Fibroblast of skin of right quadriceps (primary cell): ENCODE measurements around the gene TSHB.
"Not testable (repeated sequence)": the region's sequence is repeated elsewhere in the genome, so short reads cannot be mapped to it uniquely, and the experiment has no call there.

Experiments used
- DNase-seq: peaks from one replicate; pipeline ENCODE4 v3.0.0-alpha.2; 2013

TSHB gene

DNA sequence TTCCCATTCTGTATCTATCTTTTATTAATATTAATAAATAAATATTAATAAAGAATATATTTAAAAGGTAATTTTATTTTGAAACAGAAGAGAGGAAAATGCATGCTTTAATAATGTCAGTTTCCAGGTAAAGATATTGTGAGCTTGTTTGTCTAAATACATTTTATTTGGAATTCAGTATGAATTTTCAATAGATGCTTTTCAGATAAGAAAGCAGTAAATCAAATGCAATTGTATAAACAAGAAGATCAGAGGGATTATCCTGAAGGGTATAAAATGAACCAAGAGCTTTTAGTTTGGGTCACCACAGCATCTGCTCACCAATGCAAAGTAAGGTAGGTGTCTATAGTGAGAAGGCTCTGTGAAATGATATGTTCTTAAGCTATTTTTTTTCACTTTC lies at the start of gene TSHB:
Gene TSHB (plus strand): TSS at position 301 of the 400 bp plus-strand sequence. CDS start 3,537 bp downstream, outside the sequence.
- DNase-seq, result no peak

DNA sequence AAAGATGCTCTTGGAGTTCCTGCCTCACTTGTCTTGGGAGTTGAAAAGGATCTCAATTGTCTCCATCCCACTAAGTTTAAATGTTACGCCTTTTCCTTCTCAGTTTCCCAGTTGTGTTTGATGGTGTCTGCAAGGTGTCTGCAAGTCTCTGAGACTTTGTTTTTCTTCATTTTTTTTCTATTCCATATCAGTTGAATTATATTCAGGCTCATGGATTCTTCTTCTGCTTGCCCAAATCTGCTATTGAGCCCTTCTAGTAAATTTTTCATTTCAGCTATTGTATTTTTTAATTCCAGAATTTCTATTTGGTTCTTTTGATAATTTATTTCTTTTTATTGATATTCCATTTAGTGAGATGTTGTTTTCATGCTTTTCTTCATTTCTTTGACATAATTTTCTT lies 47.4 kb upstream of the TSHB start:
- no peak for DNase-seq

DNA sequence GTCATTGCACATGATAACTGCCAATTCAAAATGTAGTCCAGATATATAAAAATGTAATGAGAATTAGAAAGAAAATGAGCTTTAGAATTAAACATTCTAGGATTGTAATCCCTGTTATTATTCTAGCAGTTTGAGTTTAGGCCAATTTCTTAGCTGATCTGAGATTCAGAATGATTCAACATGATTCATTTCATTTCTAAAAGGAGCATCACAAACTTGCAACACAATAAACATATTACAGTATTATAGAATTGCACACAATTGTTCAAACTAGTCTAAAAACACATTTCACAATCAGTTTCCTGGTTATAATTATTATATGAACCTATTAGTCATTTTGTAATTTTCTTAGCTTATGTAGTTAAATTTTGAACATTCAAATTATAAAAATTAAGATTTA lies 43.3 kb upstream of the TSHB start:
- no peak for DNase-seq

DNA sequence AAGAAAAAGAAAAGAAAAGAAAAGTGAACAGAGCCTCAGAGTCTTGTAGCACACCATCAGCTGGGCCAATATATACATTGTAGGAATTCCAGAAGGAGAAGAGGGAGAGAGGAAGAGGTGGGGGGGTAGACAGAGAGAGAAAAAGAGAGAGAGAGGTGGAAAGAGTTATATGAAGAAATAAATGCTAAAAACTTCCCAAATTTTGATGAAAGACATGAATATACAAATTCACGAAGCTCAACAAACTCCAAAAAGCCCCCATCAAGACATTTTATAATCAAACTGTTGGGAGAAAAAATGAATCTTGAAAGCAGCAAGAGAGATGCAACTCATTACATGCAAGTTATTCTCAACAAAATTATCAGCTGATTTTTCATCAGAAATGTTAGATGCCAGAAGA lies 41.5 kb upstream of the TSHB start:
- DNase-seq, result no peak

DNA sequence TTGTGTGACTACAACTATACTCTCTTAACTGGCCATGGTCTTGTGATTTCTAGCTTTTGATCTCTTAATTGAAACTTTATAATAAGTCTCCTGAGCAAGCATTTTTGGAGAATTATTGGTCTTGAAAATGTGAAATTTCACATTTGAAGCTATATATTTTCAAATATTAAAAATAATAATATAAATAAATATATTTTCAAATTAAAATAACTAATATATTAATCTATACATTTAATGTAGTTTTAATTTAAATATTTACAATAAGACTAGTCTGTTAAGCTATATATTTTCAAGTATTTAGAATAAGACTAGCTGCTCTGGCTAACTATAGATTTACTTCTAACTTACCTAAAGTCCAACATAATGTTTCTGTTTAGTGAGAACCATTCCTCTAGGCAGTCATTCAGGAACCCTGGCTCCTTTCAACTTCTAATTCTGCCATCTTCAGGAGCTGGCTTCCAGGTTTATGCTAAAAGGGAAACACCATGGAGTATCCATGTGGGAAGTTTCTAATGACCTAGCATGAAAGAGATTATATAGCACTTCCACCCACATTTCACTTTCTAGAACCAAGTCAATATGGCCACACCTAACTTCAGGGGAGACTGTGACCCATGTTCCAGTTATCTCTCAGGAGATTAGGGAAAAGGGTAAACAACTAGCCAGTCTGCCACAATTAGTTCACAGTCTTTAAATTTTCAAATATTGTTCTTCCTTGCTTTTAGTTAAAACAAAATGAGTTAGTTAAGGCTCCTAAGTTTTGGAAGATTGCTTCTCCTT lies 31.9 kb upstream of the TSHB start:
- no peak for DNase-seq

DNA sequence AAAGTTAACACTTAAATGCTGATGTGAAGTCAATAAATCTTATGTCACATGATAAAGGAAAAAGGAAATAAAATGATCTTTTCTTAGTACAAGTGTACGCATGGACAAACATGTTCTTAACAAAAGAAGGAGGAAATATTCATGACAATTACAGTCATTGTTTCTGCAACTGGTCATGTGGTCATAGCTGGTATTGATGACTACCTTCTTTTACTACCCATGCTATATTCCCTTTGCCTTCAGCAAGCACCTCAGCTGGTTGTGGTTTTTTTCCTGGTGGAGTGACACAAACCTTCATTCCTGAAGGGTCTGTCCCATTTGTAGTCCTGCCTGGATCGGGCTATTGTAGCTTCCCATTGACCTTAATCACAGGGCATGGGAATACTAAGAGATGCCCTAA lies 23.4 kb upstream of the TSHB start:
- no peak for DNase-seq

DNA sequence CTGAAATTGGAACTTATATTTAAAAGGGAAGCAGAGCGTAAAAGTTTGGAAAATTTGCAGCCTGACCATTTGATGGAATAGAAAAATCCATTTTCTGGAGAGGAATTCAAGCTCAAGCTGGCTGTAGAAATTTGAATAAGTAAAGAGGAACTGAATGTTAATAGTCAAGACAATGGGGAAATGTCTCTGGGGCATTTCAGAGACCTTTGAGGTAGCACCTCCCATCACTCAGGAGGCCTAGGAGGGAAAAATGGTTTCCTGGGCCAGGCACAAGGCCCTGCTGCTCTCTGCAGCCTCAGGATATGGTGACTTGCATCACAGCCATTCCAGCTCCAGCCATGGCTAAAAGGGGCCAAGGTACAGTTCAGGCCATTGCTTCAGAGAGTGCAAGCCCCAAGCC lies 17.6 kb upstream of the TSHB start:
- DNase-seq, result no peak

DNA sequence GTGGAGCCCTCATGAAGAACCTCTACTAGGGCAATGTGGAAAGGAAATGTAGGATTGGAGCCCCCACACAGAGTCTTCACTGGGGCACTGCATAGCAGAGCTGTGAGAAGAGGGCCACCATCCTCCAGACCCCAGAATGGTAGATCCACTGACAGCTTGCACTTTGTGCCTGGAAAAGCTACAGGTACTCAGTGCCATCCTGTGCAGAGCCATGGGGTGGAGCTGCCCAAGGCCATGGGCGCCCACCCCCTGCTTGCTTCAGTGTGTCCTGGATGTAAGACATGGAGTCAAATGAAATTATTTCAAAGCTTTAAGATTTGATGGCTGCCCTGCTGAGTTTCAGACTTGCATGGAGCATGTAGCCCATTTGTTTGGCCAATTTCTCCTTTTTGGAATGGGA lies 17.2 kb upstream of the TSHB start:
- no peak for DNase-seq

DNA sequence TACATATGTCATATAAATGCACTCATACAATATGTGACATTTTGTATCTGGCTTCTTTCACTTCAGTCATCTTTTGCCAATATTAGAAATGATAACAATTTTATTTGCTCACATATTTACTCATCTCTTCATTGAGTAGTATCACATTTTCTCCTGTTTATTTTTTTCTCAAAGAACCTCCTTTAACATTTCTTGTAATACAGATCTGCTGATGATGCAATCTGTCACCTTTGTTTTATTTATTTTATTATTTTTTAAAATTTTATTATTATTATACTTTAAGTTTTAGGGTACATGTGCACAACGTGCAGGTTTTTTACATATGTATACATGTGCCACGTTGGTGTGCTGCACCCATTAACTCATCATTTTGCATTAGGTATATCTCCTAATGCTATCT lies 15.8 kb upstream of the TSHB start:
- DNase-seq, result no peak

DNA sequence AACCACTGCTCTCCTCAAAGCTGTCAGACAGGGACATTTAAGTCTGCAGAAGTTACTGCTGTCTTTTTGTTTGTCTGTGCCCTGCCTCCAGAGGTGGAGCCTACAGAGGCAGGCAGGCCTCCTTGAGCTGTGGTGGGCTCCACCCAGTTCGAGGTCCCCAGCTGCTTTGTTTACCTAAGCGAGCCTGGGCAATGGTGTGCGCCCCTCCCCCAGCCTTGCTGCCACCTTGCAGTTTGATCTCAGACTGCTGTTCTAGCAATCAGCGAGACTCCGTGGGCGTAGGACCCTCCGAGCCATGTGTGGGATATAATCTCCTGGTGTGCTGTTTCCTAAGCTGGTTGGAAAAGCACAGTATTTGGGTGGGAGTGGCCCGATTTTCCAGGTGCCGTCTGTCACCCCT lies 10.1 kb upstream of the TSHB start:
- DNase-seq, result not testable (repeated sequence)

DNA sequence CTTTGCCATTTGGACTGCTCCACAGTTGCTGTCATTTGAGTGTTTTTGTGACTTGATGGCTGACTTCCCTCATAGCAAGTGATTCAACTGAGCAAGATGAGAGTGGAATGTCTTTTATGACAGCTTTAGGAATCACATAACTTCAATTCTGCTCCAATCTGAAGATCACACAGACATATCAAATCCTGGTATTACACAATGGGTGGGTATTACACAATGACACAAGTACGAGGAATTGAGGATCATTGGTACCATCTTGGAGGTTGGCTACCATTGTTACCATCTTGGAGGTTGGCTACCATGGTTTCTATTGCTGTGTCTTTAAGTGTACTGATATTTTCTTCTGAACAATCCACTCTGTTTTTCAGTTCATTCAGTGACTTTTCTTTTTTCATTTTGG lies 8.5 kb upstream of the TSHB start:
- DNase-seq, result no peak

DNA sequence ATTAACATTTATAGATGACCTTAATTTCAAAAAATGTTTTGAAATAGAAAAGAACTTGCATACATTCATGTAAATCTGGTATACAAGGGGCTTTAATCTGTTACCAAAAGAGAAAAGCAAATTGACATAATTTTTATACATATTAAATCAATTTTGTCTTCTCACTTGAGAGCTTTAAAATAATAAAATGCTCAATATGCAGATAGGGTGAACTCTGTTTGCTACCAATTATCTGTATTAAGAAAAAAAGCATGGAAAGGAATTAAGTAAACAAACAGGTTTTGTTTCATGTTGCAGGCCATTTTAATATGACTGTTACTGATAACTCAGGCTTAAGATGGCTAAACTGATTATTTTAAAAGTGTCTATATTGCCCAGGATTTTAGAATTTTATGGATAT lies 6.0 kb upstream of the TSHB start:
- no peak for DNase-seq

DNA sequence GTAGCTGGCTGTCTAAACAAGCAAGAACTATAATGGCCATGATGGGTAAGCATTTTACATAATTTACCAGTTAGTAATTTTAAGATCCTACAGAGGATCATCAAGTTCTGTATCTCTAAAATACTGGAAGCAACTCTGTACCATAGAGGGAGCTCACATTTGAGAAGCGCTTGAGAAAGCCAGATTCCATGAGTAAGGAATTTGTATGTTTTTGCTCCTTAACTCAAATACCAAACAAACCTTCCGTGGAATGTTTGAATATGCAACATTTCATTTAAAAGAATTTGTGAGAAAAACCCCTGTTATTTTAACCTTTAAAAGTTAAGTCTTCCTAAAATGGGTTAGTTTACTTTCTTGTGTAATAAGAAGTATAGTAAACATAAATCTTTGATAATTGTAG lies 2.0 kb downstream of the TSHB start:
- no peak for DNase-seq

DNA sequence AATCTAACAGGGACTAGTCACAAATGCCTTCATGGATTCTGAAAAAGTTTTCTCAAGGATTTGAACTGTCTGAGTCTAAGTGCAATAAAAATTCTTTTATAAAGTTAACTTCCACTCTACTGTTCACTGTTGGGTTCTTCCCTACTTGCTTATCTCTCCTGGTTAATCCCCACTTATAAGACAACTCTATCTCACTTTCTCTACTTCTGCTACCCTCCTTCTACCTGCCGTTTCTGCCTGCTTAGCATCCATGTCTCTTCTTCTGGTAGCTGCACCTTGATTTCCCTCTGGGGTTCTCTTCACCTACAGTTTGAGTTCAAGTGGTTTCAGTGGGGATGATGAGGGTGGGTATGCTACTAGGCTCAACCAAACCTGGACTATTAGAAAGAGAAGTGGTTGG lies 6.0 kb downstream of the TSHB start:
- DNase-seq, result no peak

DNA sequence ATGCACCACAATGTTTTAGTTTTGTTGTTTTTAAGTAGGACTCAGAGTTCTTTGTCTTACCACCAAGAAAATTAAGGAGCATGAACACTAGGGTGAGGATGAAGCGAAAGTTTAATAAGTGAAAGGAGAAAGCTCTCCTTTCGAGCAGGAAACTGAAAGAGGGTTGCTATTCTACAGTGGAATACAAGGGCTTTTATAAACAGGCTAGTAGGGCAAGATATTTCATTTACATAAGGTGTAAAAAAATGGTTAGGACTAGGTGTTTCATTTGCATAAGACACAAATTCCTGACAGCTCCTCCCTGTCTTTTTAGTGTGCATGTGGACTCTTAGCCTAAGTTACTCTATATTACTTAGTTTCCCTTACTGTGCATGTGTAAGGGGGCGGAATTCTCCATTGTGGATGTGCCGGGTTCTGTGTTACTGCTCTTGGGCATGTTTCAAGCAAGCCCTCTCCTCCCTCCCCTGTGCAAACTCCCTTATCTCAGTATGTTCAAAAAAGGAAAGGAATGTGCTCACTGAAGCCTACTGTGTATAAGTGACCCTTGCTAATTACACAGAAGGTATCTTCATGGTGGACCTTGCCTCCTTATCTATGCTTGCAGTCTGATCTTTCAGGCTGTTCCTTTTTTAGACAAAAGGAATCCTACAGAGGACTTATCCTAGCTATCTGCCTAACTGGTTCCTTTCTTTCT lies 7.3 kb downstream of the TSHB start:
- DNase-seq, result no peak

DNA sequence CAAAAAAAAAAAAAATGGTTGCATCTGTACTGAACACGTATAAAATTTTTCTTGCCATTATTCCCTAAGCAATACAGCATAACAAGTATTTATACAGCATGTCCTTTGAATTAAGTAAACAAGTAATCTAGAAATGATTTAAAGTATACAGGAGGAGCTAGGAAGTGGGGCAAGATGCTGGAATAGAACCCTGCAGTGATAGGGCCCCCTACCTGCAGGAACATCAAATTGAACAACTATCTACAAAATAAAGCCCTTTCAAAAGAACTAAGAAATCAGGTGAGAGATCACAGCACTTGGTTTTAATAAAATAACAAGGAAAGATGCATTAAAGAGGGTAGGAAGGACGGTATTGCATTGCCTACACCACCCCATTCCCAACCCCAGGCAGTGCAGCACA lies 10.9 kb downstream of the TSHB start:
- no peak for DNase-seq

DNA sequence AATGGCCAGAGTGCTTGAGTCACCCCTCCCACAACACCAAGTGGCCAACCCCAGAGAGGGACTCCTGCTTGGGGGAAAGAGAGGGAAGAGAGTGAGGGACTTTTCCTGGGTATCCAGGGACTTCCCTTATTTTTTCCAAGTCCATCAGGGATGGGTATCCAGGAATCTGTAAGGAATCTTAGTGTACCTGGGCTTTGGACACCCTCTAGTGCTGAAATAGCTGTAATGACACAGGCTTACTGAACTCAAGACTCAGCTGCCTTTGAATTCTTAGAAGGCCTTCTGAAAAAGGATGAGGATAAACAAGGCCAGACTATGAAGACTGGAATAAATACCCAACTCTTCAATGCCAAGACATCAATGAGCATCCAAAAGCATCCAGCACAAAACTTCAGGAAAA lies 12.0 kb downstream of the TSHB start:
- DNase-seq, result peak; percentile 6

DNA sequence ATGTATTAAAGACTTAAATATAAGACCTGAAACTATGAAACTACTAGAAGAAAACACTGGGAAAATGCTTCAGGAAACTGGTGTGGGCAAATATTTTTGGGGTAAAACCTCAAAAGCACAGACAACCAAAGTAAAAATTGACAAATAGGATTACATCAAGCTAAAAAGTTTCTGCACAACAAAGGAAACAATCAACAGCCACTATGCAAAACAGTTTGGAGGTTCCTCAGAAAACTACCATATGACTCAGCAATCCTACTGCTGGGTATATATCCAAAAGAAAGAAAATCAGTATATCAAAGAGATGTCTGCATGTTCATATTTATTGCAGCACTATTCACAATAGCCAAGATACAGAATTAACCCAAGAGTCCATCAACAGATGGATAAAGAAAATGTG lies 17.1 kb downstream of the TSHB start:
- DNase-seq, result no peak

DNA sequence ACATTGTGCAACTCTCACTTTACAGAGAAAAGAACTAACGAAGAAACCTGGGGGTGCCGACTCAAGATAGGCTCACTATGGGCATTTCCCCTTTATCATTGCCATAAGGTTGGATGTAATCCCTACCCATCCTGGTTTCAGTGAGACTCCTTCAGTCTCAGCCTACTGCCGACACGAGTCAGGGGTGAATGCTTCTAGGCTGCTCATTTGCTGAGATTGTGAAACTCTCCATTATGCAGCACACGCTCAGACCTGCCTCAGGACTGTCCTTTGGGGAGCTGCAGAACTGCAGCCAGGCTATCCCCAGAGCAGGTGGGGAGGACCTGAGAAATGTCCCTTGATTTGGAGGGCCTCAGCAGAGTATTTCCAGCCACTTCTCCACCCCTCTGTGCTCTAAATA lies 22.2 kb downstream of the TSHB start:
- DNase-seq, result no peak

DNA sequence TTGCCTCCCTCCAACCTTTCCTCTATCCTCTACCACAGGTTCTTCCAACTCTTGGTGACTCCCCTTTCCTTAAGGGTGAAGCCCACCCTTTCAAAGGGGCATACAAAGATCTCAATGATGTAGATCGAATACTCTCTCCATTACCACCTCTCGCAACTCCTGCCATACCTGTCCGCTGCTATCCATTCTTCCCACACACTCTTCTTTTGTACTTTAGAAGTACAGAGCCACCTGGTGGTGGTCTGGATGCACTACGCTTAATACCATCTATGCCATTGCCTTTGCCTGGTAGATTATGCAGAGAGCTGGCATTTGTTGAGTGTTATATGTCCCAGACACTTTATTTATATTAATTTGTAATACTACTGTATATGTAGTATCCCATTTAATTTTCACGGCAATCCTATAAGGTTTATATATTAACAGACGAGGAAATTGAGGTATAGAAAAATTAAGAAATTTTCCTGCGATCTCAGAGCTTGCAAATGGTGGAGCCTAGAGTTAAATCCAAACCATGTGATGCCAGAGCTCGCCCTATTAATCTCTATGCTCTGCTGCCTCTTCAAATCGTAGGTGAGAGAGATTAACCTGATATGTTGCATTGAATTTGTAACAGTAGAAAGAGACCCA lies 22.9 kb downstream of the TSHB start:
- no peak for DNase-seq

DNA sequence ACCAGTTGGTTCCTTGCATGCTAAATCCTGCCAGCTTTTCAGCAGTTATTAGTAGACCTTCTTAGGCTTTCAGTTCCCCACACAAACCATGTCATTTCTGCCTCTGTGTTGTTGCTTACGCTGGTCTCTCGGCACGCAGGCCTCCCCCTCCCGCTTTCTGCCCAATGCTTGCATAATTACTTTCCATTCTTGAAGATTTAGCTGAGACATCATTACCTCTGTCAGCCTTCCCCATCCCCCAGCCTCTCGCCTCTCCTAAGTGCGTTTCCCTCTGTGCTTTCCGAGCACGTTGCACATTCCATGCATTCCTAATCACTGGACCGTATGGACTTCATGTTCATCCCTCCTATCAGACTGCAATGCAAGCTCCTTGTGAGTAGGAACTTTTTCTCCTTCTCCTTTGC lies 26.8 kb downstream of the TSHB start:
- peak; percentile 88 for DNase-seq

DNA sequence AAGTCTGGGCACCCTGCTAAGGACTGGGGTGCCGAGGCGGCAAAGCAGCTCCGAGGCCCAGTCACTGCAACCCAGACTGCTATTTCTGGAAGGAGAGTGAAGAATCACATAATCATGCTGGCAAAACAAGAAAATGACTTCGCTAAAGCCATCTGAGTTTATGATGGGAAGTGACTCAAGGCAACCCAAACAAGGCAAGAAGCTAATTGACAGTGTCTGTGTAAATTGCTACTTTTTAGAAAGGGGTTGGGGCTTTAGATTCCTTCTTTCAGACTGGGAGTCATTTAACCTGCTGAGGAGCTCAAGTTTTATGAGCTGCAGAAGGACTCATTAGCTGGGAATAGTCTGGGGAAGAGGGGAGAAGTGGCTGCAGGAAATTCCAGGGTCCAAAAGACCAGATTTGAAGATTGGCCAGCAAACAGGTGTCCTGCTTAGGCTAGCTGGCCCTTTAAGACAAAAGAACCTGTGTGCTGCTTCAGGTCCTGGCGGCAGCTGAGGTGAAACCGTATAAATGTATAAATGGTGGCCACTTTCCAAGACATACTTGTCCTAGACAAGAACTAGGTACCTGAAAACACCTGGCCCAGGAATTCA lies 28.1 kb downstream of the TSHB start:
- DNase-seq, result peak; percentile 17

DNA sequence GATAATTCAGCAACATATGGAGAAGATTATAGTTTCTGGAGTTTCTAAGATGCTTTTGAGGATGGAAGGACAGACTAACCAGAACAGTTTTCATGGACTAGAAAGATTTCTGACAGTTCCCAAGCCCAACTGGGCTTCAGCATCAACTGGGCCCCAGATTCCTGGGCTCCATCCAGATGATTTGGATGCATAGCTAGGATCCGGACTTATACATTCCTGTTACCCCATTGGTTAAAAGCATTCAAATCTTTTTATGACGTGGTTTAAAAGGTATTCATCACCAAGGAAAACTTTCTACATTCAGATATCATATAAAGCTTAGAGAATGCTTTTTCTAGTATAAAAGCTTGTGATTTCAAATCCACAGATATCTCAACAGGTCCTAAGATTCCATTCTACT lies 29.7 kb downstream of the TSHB start:
- DNase-seq, result peak; percentile 53

DNA sequence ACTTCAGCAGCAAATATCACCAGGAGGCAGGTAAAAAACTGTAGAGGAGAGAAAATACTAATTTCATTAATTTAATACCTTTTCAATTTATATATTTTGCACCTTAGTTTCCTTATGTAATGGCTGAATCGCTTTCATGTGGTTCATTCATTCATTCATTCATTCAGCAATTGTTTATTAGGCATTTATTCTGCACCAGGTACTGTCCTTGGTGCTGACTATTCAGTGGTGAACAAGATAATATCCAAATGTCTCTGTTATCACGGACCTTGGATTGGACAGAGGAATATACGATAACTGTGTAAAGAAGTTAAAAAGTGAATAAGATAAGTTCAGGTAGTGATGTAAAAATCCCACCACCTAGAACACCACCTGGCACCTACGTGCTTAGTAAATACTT lies 30.9 kb downstream of the TSHB start:
- DNase-seq, result no peak
